Tibial nerve (tissue), 4 donors: ENCODE data around the gene DGKI.
"Not testable (repeated sequence)": the region's sequence is repeated elsewhere in the genome, so short reads cannot be mapped to it uniquely, and the experiment has no call there.

Experiments
- EP300 ChIP-seq, 2 donors: sonication (generic); formaldehyde crosslinking; IDR thresholded peaks; one replicate each; pipeline ENCODE4 v1.6.1; 2017; ENCODE audit warnings: antibody characterized with exemption in 2 of 2, mild to moderate bottlenecking in 1 of 2
- POLR2A ChIP-seq, 2 donors: fragments of 450-650 bp; IDR thresholded peaks; one replicate each; pipeline ENCODE4 v1.6.1; 2017; ENCODE audit warnings: antibody characterized with exemption in 2 of 2, mild to moderate bottlenecking in 2 of 2, moderate library complexity in 2 of 2
- TF ChIP-seq, protein P1 (sequence below), 5 experiments: fragments of 200-600 bp in 3 of 5; fragments of 450-650 bp in 2 of 5; sonication (generic) in 3 of 5; IDR thresholded peaks; one replicate each; pipeline ENCODE4 v1.5.1; 2016 to 2019; ENCODE audit warnings: antibody characterized with exemption in 5 of 5, mild to moderate bottlenecking in 3 of 5, moderate library complexity in 2 of 5

DNA sequence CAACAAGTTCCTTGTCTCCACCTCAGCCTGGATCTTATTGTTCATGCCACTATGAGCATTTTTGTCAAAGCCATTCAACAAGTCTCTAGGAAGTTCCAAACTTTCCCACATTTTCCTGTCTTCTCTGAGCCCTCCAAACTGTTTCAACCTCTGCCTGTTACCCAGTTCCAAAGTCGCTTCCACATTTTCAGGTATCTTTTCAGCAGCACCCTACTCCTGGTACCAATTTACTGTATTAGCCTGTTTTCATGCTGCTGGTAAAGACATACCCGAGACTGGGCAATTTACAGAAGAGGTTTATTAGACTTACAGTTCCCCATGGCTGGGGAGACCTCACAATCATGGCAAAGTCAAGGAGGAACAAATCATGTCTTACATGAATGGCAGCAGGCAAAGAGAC, 13.8 kb downstream of the DGKI start:
- TF ChIP-seq, protein P1, sequence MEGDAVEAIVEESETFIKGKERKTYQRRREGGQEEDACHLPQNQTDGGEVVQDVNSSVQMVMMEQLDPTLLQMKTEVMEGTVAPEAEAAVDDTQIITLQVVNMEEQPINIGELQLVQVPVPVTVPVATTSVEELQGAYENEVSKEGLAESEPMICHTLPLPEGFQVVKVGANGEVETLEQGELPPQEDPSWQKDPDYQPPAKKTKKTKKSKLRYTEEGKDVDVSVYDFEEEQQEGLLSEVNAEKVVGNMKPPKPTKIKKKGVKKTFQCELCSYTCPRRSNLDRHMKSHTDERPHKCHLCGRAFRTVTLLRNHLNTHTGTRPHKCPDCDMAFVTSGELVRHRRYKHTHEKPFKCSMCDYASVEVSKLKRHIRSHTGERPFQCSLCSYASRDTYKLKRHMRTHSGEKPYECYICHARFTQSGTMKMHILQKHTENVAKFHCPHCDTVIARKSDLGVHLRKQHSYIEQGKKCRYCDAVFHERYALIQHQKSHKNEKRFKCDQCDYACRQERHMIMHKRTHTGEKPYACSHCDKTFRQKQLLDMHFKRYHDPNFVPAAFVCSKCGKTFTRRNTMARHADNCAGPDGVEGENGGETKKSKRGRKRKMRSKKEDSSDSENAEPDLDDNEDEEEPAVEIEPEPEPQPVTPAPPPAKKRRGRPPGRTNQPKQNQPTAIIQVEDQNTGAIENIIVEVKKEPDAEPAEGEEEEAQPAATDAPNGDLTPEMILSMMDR (IDR thresholded peaks at IDR 0.05) = not testable (repeated sequence)
- TF ChIP-seq POLR2A, EP300 (IDR thresholded peaks at IDR 0.05): not testable (repeated sequence)
